H1 (cell line): ENCODE data around the gene MT1H. TPM values are rescaled to one million over a fixed set of nuclear protein-coding genes. Genes with fewer than 3 reads are reported as not detected.
A peak's percentile ranks its signal among the peaks of the same experiment; 100 is the strongest.

ENCODE experiments used
- CTCF ChIA-PET: fragments of 300-600 bp; sonication (Branson Sonifier 250); formaldehyde crosslinking; loops from one replicate; lab custom pipeline; 2021; ENCODE audit not compliant: partially characterized antibody; lab: Charles Lee
- POLR2A ChIA-PET: fragments of 300-600 bp; sonication (Branson Sonifier 250); formaldehyde crosslinking; loops from one replicate; lab custom pipeline; 2021; ENCODE audit warnings: inconsistent platforms; ENCODE audit not compliant: partially characterized antibody; lab: Charles Lee
- DNase-seq, 2 experiments: peaks; one replicate each; pipeline versions ENCODE4 v3.0.0 to v3.0.0-alpha.2; 2010 to 2022; ENCODE audit warnings: low spot score in 2 of 2, low read depth in 1 of 2, mixed read lengths in 1 of 2
- FAIRE-seq: peaks from 2 replicates; lab custom pipeline; 2011; peaks lifted over from hg19 to GRCh38; lab: Jason Lieb, UNC
- H2AFZ ChIP-seq: 2 replicates; pipeline ENCODE4 v1.8.1; 2012; ENCODE audit warnings: low read length, inconsistent platforms
- H2AK5ac ChIP-seq: 2 replicates; pipeline ENCODE4 v1.6.1; 2013; ENCODE audit warnings: low read depth, low read length
- H2BK120ac ChIP-seq: replicated peaks from 2 replicates; pipeline ENCODE3; 2013; ENCODE audit warnings: low read depth, low read length, inconsistent platforms
- H2BK12ac ChIP-seq: 2 replicates; pipeline ENCODE4 v1.6.1; 2013; ENCODE audit warnings: low read depth, low read length
- H2BK15ac ChIP-seq: 2 replicates; pipeline ENCODE4 v1.6.1; 2013; ENCODE audit warnings: low read length
- H2BK20ac ChIP-seq: 2 replicates; pipeline ENCODE4 v1.6.1; 2013; ENCODE audit warnings: low read length
- H2BK5ac ChIP-seq: 2 replicates; pipeline ENCODE4 v1.6.1; 2013; ENCODE audit warnings: low read depth, low read length
- H3K14ac ChIP-seq: 2 replicates; pipeline ENCODE4 v1.6.1; 2013; ENCODE audit warnings: inconsistent platforms; ENCODE audit not compliant: insufficient read length
- H3K18ac ChIP-seq: 2 replicates; pipeline ENCODE4 v1.6.1; 2013; ENCODE audit warnings: low read length; ENCODE audit errors: extremely low read depth
- H3K23ac ChIP-seq: 2 replicates; pipeline ENCODE4 v1.6.1; 2013; ENCODE audit warnings: inconsistent platforms; ENCODE audit not compliant: insufficient read length
- H3K23me2 ChIP-seq: 2 replicates; pipeline ENCODE4 v1.6.1; 2013; ENCODE audit warnings: low read depth, low read length
- H3K27ac ChIP-seq: 2 replicates; pipeline ENCODE4 v1.6.1; 2011; ENCODE audit warnings: low read depth, low read length, inconsistent platforms
- H3K27me3 ChIP-seq, 4 experiments: replicated peaks in 1 of 4; 1 replicate in 1 of 4; 2 replicates in 3 of 4; pipeline versions ENCODE4 v1.6.1 to v1.8.1; 2011 to 2013; ENCODE audit warnings: low read length in 3 of 4, mild to moderate bottlenecking in 3 of 4, inconsistent platforms in 2 of 4, mixed read lengths in 2 of 4, moderate library complexity in 1 of 4; ENCODE audit not compliant: control insufficient read depth in 3 of 4, insufficient read depth in 3 of 4; ENCODE audit errors: extremely low read depth in 1 of 4
- H3K36me3 ChIP-seq, 4 experiments: 2 replicates each; pipeline versions ENCODE4 v1.6.1 to v1.8.1; 2011 to 2013; ENCODE audit warnings: mild to moderate bottlenecking in 4 of 4, low read length in 3 of 4, moderate library complexity in 2 of 4, control low read depth in 1 of 4, inconsistent platforms in 1 of 4; ENCODE audit not compliant: insufficient read depth in 4 of 4, control insufficient read depth in 2 of 4
- H3K4ac ChIP-seq: replicated peaks from 2 replicates; pipeline ENCODE3; 2013; ENCODE audit warnings: low read length, low read depth, mixed read lengths, inconsistent platforms; ENCODE audit not compliant: insufficient read length
- H3K4me1 ChIP-seq, 4 experiments: replicated peaks in 1 of 4; 1 replicate in 1 of 4; 2 replicates in 3 of 4; pipeline versions ENCODE4 v1.6.1 to v1.8.1; 2011 to 2013; ENCODE audit warnings: low read length in 3 of 4, inconsistent platforms in 2 of 4, mixed read lengths in 1 of 4; ENCODE audit not compliant: insufficient read depth in 4 of 4, control insufficient read depth in 3 of 4
- H3K4me2 ChIP-seq, 2 experiments: 2 replicates each; pipeline versions ENCODE4 v1.6.1 to v1.8.1; 2011 to 2013; ENCODE audit warnings: low read depth in 2 of 2, low read length in 2 of 2, control low read depth in 1 of 2, inconsistent platforms in 1 of 2, mild to moderate bottlenecking in 1 of 2; ENCODE audit not compliant: insufficient read depth in 1 of 2
- H3K4me3 ChIP-seq, 4 experiments: fragments of 200-600, 300-600 bp in 1 of 4; sonication (generic), shearing (Covaris generic), sonication (Bioruptor Twin) in 1 of 4; 2 replicates each; pipeline versions ENCODE4 v1.5.1 to v1.8.1; 2011 to 2016; ENCODE audit warnings: low read length in 4 of 4, low read depth in 3 of 4, control low read depth in 2 of 4, inconsistent platforms in 2 of 4, mild to moderate bottlenecking in 2 of 4, mixed read lengths in 1 of 4, moderate library complexity in 1 of 4; ENCODE audit not compliant: insufficient read depth in 2 of 4; ENCODE audit errors: extremely low read depth in 1 of 4
- H3K56ac ChIP-seq: replicated peaks from 2 replicates; pipeline ENCODE3; 2013; ENCODE audit warnings: low read depth, mild to moderate bottlenecking, mixed read lengths, low read length, inconsistent platforms; ENCODE audit not compliant: insufficient read length
- H3K79me1 ChIP-seq: 2 replicates; pipeline ENCODE4 v1.6.1; 2013; ENCODE audit warnings: low read depth, low read length, control low read depth
- H3K79me2 ChIP-seq, 2 experiments: 2 replicates each; pipeline versions ENCODE4 v1.6.1 to v1.8.1; 2012 to 2013; ENCODE audit warnings: low read length in 2 of 2, mild to moderate bottlenecking in 2 of 2, inconsistent platforms in 1 of 2; ENCODE audit not compliant: insufficient read depth in 2 of 2, control insufficient read depth in 1 of 2
- H3K9ac ChIP-seq, 4 experiments: replicated peaks in 1 of 4; 1 replicate in 1 of 4; 2 replicates in 3 of 4; pipeline versions ENCODE4 v1.6.1 to v1.8.1; 2011 to 2013; ENCODE audit warnings: low read depth in 3 of 4, low read length in 3 of 4, control low read depth in 2 of 4, mild to moderate bottlenecking in 2 of 4, moderate library complexity in 2 of 4, inconsistent platforms in 1 of 4; ENCODE audit errors: extremely low read depth in 1 of 4
- H3K9me3 ChIP-seq, 2 experiments: 2 replicates each; pipeline versions ENCODE4 v1.6.1 to v1.8.1; 2012 to 2013; ENCODE audit warnings: mild to moderate bottlenecking in 2 of 2, moderate library complexity in 2 of 2, control low read depth in 1 of 2, inconsistent platforms in 1 of 2, low read depth in 1 of 2, low read length in 1 of 2, mixed read lengths in 1 of 2; ENCODE audit not compliant: insufficient read depth in 2 of 2
- H4K20me1 ChIP-seq, 2 experiments: replicated peaks in 1 of 2; 2 replicates each; pipeline versions ENCODE3 to v1.8.1; 2011 to 2013; ENCODE audit warnings: inconsistent platforms in 2 of 2, low read length in 2 of 2, mild to moderate bottlenecking in 1 of 2; ENCODE audit not compliant: insufficient read depth in 2 of 2, control insufficient read depth in 1 of 2
- H4K5ac ChIP-seq: 2 replicates; pipeline ENCODE4 v1.6.1; 2013; ENCODE audit warnings: low read length, low read depth, mixed read lengths, inconsistent platforms; ENCODE audit not compliant: insufficient read length
- H4K8ac ChIP-seq: 2 replicates; pipeline ENCODE4 v1.8.0; 2013; ENCODE audit warnings: mild to moderate bottlenecking, moderate library complexity, low read length, inconsistent platforms; ENCODE audit not compliant: insufficient read depth; ENCODE audit errors: extremely low read depth
- H4K91ac ChIP-seq: replicated peaks from 2 replicates; pipeline ENCODE3; 2013; ENCODE audit warnings: low read length, mixed read lengths, inconsistent platforms; ENCODE audit not compliant: insufficient read length
- CREB1 ChIP-seq: IDR thresholded peaks from 2 replicates; pipeline ENCODE4 v1.6.1; 2012; ENCODE audit warnings: inconsistent platforms
- EZH2 ChIP-seq: fragments of 200-600 bp; sonication (generic); IDR thresholded peaks from 2 replicates; pipeline ENCODE4 v1.7.1; 2012; ENCODE audit warnings: low read depth, mild to moderate bottlenecking, moderate library complexity, low read length, inconsistent platforms; ENCODE audit not compliant: severe bottlenecking
- NRF1 ChIP-seq: IDR thresholded peaks from 2 replicates; pipeline ENCODE4 v1.6.1; 2011; ENCODE audit warnings: mild to moderate bottlenecking, low read depth, low read length, improper control_type of control experiment
- RBBP5 ChIP-seq: IDR thresholded peaks from 2 replicates; pipeline ENCODE4 v1.7.1; 2012; ENCODE audit warnings: low read depth, mild to moderate bottlenecking, inconsistent platforms, low read length, moderate library complexity, borderline replicate concordance
- SP1 ChIP-seq: IDR thresholded peaks from 2 replicates; pipeline ENCODE4 v1.6.1; 2011; ENCODE audit warnings: low read depth, low read length
- SUZ12 ChIP-seq: fragments of 200-600 bp; sonication (generic); IDR thresholded peaks from 2 replicates; pipeline ENCODE4 v1.6.1; 2012; ENCODE audit warnings: mild to moderate bottlenecking, inconsistent platforms, low read length, moderate library complexity, mixed read lengths
- TAF1 ChIP-seq: IDR thresholded peaks from 2 replicates; pipeline ENCODE4 v1.6.1; 2011; ENCODE audit warnings: mild to moderate bottlenecking, low read depth, low read length
- TEAD4 ChIP-seq: IDR thresholded peaks from 2 replicates; pipeline ENCODE4 v1.6.1; 2012; ENCODE audit warnings: low read depth, low read length, inconsistent platforms, mixed read lengths
- WGBS, 2 experiments: shearing (Covaris generic) in 1 of 2; methylation state at CpG; one replicate each; pipeline versions ENCODE4 v1.1.6 to v1.1.7; 2013 to 2015; ENCODE audit warnings: low lambda C conversion rate in 2 of 2, mixed read lengths in 2 of 2, inconsistent platforms in 1 of 2, low coverage in 1 of 2, missing lambda C conversion rate in 1 of 2; ENCODE audit not compliant: insufficient replicate concordance in 2 of 2, insufficient coverage in 1 of 2, insufficient read length in 1 of 2; ENCODE audit errors: extremely low coverage in 1 of 2, missing lambda C conversion rate in 1 of 2; 5-methylcytosine and 5-hydroxymethylcytosine counted together
- polyA plus RNA-seq, 7 experiments: library from polyadenylated mRNA; depleted of rRNA in 3 of 7; stranded (reverse) in 5 of 7; unstranded in 2 of 7; fragments of >200 nt in 5 of 7; fragments of 200-250 nt in 2 of 7; gene quantifications; 1 replicate in 5 of 7; 2 replicates in 1 of 7; 4 replicates in 1 of 7; pipeline versions ENCODE4 v1.2.1 to v1.2.3, GENCODE V29; 2011 to 2013; ENCODE audit warnings: missing spikeins in 2 of 7, mixed read lengths in 2 of 7
- total RNA-seq: library from RNA; stranded (reverse); fragmentation: NEBNext Ultra II Directional; extraction: Animal tissue kit (Norgen Biotek cat#: 25700); gene quantifications from 2 replicates; pipeline ENCODE4 v1.2.1, GENCODE V29; 2021
- TF ChIP-seq, protein P1 (sequence below): IDR thresholded peaks from 2 replicates; pipeline ENCODE4 v1.6.1; 2012; ENCODE audit warnings: low read length, inconsistent platforms

The MT1H gene
- total and polyA plus RNA-seq, 2 of the 8 experiments (the other 6 are each of a cell fraction or from before 2014, with no cell fraction given): 11.9 to 95.7 TPM

DNA sequence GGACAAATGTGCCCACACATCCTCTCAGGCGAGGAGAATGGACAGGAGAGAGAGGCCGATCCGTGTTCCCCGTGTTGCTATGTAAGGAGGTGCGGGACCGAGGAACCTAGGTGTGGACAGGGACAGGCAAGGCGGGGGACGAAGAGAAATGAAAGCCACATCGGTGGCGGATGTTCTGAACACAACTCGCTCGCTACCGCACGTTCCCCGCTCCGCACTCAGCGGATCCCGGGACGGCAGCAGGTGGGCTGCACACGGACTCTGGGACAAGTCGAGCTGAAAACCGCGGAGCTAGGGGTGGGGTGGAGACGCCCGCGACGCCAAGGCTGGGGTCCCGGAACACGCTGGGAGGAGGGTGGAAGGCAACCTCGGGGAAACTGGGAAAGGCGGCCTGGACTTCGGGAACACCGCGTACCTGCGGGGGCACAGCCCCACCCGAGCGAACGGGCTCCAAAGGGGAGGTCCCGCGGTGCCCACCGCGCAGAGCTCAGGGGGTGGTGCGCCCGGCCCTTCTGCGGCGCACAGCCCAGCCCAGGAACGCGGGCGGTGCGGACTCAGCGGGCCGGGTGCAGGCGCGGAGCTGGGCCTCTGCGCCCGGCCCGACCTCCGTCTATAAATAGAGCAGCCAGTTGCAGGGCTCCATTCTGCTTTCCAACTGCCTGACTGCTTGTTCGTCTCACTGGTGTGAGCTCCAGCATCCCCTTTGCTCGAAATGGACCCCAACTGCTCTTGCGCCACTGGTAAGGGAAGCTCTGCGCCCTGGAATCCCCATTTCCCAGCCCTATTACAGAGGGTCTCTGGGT is 44.3 kb upstream of the MT1H start, which contains the start of gene MT1E:
TSS of gene MT1E (plus strand) at position 642 of the 803 bp plus-strand sequence. CDS start at position 713, 71 bp downstream.
- POLR2A ChIA-PET: interaction anchor here (0.8 to 4.7 kb wide), 26 partner anchors 9 to 306 kb away, joined by 3 to 66 read pairs (median 6); partner anchors contain the start of genes HERPUD1, MT1A, MT1F and MT1G
- WGBS, 2 experiments: 2% methylated on average over 62 of the region's 62 CpGs; no CpG with 5 or more reads in 1 of the 2 experiments
- DNase-seq: peak in 1 of 2 experiments; percentile 66
- TF ChIP-seq TEAD4: no peak
- TF ChIP-seq CREB1: 0 out of 2 replicates have a peak, but pooled peaks have one; percentile 11
- TF ChIP-seq NRF1: no peak
- peak; percentile 97 for TF ChIP-seq EZH2
- TF ChIP-seq, protein P1, sequence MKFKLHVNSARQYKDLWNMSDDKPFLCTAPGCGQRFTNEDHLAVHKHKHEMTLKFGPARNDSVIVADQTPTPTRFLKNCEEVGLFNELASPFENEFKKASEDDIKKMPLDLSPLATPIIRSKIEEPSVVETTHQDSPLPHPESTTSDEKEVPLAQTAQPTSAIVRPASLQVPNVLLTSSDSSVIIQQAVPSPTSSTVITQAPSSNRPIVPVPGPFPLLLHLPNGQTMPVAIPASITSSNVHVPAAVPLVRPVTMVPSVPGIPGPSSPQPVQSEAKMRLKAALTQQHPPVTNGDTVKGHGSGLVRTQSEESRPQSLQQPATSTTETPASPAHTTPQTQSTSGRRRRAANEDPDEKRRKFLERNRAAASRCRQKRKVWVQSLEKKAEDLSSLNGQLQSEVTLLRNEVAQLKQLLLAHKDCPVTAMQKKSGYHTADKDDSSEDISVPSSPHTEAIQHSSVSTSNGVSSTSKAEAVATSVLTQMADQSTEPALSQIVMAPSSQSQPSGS: no peak
- 0 out of 2 replicates have a peak, but pooled peaks have one; percentile 41 for TF ChIP-seq TAF1
- peak; percentile 96 for TF ChIP-seq SUZ12
- 0 out of 2 replicates have a peak, but pooled peaks have one; percentile 64 for TF ChIP-seq RBBP5
- TF ChIP-seq SP1: no peak

More for the DNA sequence above, 44.3 kb upstream of the MT1H start, which contains the start of gene MT1E:
- H3K27me3 ChIP-seq: peaks cover 53 to 86% (median 82%) of the 10 kb centered on the region in 4 experiments
- CTCF ChIA-PET: interaction anchor here (0.7 to 3.0 kb wide), 14 partner anchors 9 to 111 kb away, joined by 3 to 12 read pairs (median 5); partner anchors contain the start of genes MT1A and MT1H
- no peak within 1 kb of the TSS for H3K27ac ChIP-seq
- H4K20me1 ChIP-seq: peaks cover 0 to 15% of the 10 kb centered on the region in 2 experiments
- H2AK5ac ChIP-seq: 0 out of 2 replicates have a peak within 1 kb of the TSS, but pooled peaks have one; percentile 72
- H2AFZ ChIP-seq: peak within 1 kb of the TSS; percentile 69; the same call in 1 of the 2 replicates
- H3K9ac ChIP-seq: no peak within 1 kb of the TSS
- no peak within 1 kb of the TSS for H2BK20ac ChIP-seq
- H3K23me2 ChIP-seq: peaks cover 5% of the 10 kb centered on the region; the same call in 1 of the 2 replicates
- no peak within 1 kb of the TSS for H3K56ac ChIP-seq
- H2BK12ac ChIP-seq: peak within 1 kb of the TSS; percentile 87; the same call in 1 of the 2 replicates
- H3K79me1 ChIP-seq: no peaks in the 10 kb centered on the region
- H3K4me1 ChIP-seq: peaks cover 0 to 17% (median 14%) of the 10 kb centered on the region in 4 experiments; a peak in 6 of 7 replicates
- H2BK15ac ChIP-seq: peak within 1 kb of the TSS; percentile 40; the same call in 1 of the 2 replicates
- no peak for FAIRE-seq
- H3K18ac ChIP-seq: peak within 1 kb of the TSS; percentile 66
- H4K5ac ChIP-seq: no peak within 1 kb of the TSS
- no peak within 1 kb of the TSS for H2BK120ac ChIP-seq
- peak within 1 kb of the TSS; percentile 26 to 61 (median 46) for H3K4me3 ChIP-seq
- no peak within 1 kb of the TSS; the same call in 1 of the 2 replicates for H2BK5ac ChIP-seq
- H3K4ac ChIP-seq: no peak within 1 kb of the TSS
- no peak within 1 kb of the TSS for H3K23ac ChIP-seq
- H3K14ac ChIP-seq: no peak within 1 kb of the TSS
- no peak within 1 kb of the TSS for H4K91ac ChIP-seq
- H3K4me2 ChIP-seq: peak within 1 kb of the TSS; percentile 90 to 94
- peak within 1 kb of the TSS; percentile 75 for H4K8ac ChIP-seq
- H3K36me3 ChIP-seq: no peaks in the 10 kb centered on the region
- no peaks in the 10 kb centered on the region for H3K9me3 ChIP-seq
- H3K79me2 ChIP-seq: no peaks in the 10 kb centered on the region
